Mucosa of descending colon (tissue), 3 donors: ENCODE data around the gene PEX11G. TPM values are rescaled to one million over a fixed set of nuclear protein-coding genes. Genes with fewer than 3 reads are reported as not detected.
A peak's percentile ranks its signal among the peaks of the same experiment; 100 is the strongest.
"Not testable (repeated sequence)": the region's sequence is repeated elsewhere in the genome, so short reads cannot be mapped to it uniquely, and the experiment has no call there.

ENCODE experiments used
- ATAC-seq: fragments of 200-7000 bp; cut with Tn5 transposase; one replicate; pipeline ENCODE4 v1.9.1; 2020; ENCODE audit warnings: mild to moderate bottlenecking, moderate library complexity
- DNase-seq, 3 donors: peaks; one replicate each; pipeline ENCODE4 v3.0.0-alpha.2; 2020
- H3K36me3 ChIP-seq: fragments of 200-600 bp; one replicate; pipeline ENCODE4 v1.8.0; 2021; ENCODE audit warnings: low read depth, mild to moderate bottlenecking
- H3K4me1 ChIP-seq: fragments of 200-600 bp; one replicate; pipeline ENCODE4 v1.8.0; 2021; ENCODE audit warnings: low read depth, mild to moderate bottlenecking
- H3K4me3 ChIP-seq: fragments of 200-600 bp; one replicate; pipeline ENCODE4 v1.8.0; 2021; ENCODE audit warnings: mild to moderate bottlenecking
- H3K9me3 ChIP-seq: fragments of 200-600 bp; one replicate; pipeline ENCODE4 v1.8.0; 2021; ENCODE audit warnings: mild to moderate bottlenecking
- CTCF ChIP-seq: fragments of 200-600 bp; IDR thresholded peaks from one replicate; pipeline ENCODE4 v1.8.0; 2022; ENCODE audit warnings: antibody characterized with exemption, mild to moderate bottlenecking
- intact Hi-C, 2 donors: fragments of 100-400 bp; cut with DNase I in 1 of 2; cut with micrococcal nuclease in 1 of 2; formaldehyde crosslinking; loops; one replicate each; pipeline versions ENCODE4 v1.11.0 to v1.11.1; 2022; cut with DNase I, micrococcal nuclease
- total RNA-seq, 3 donors: library from RNA; stranded (reverse); fragmentation: NEBNext Ultra II Directional in 2 of 3; extraction: Animal tissue kit (Norgen Biotek cat#: 25700) in 2 of 3; gene quantifications; one replicate each; pipeline versions ENCODE4 v1.2.1 to v1.2.4, GENCODE V29; 2021 to 2023
- donor health status: DM: no; HTN: no; CAD: no; lungs with moderate emphysema.
- donor health status: DM: no; HTN: no; CAD: no.
- donor health status: DM: no; HTN: yes; CAD: no.

The PEX11G gene
- total RNA-seq, 3 donors from 2014 or later, result 4.0 to 9.5 (median 8.1) TPM

GRCh38 chr19:7440188-7440975, 48.5 kb downstream of the PEX11G start:
- H3K36me3 ChIP-seq, result peaks cover 7% of the 10 kb centered on the region

GRCh38 chr19:7435586-7435985, 53.2 kb downstream of the PEX11G start:
- Histone ChIP-seq H3K9me3 (no peaks in the 10 kb centered on the region), H3K4me1 (no peaks in the 10 kb centered on the region), H3K36me3 (no peaks in the 10 kb centered on the region), H3K4me3 (no peak overlapping the region)
- intact Hi-C loops, result no loop called here
- ATAC-seq (no peak), DNase-seq (no peak)
- TF ChIP-seq CTCF, result no peak

More at GRCh38 chr19:7440188-7440975, 48.5 kb downstream of the PEX11G start:
- no peak overlapping the region for H3K4me3 ChIP-seq
- intact Hi-C loops, result no loop called here
- ATAC-seq (no peak), DNase-seq (no peak)
- H3K4me1 ChIP-seq, result no peaks in the 10 kb centered on the region
- no peaks in the 10 kb centered on the region for H3K9me3 ChIP-seq
- no peak for TF ChIP-seq CTCF

GRCh38 chr19:7434391-7434790, 54.4 kb downstream of the PEX11G start:
- no peaks in the 10 kb centered on the region for H3K36me3 ChIP-seq
- H3K4me1 ChIP-seq, result no peaks in the 10 kb centered on the region
- H3K4me3 ChIP-seq, result no peak overlapping the region
- TF ChIP-seq CTCF, result no peak
- DNase-seq, result no peak
- H3K9me3 ChIP-seq, result no peaks in the 10 kb centered on the region
- no peak for ATAC-seq
- intact Hi-C loops, result no loop called here

- H3K4me3 ChIP-seq, intact Hi-C loops, DNase-seq, H3K36me3 ChIP-seq, H3K9me3 ChIP-seq, H3K4me1 ChIP-seq, ATAC-seq: not testable (repeated sequence)
Measured at GRCh38 chr19:7433456-7433855, 55.4 kb downstream of the PEX11G start.

- H3K36me3 ChIP-seq, result no peaks in the 10 kb centered on the region
- intact Hi-C loops, result no loop called here
- H3K4me1 ChIP-seq, result peaks cover 7% of the 10 kb centered on the region
- no peak for ATAC-seq
- H3K4me3 ChIP-seq, result no peak overlapping the region
- no peak for TF ChIP-seq CTCF
- H3K9me3 ChIP-seq, result no peaks in the 10 kb centered on the region
- no peak for DNase-seq
Measured at GRCh38 chr19:7429638-7430282, 59.1 kb downstream of the PEX11G start.

- intact Hi-C loops, result no loop called here
- H3K36me3 ChIP-seq, result no peaks in the 10 kb centered on the region
- ATAC-seq, result peak; percentile 84
- no peak for TF ChIP-seq CTCF
- H3K4me3 ChIP-seq, result no peak overlapping the region
- peaks cover 10% of the 10 kb centered on the region for H3K4me1 ChIP-seq
- H3K9me3 ChIP-seq, result no peaks in the 10 kb centered on the region
- DNase-seq, result peak; percentile 28 to 69 (median 59)
Measured at GRCh38 chr19:7428651-7429113, 60.2 kb downstream of the PEX11G start.
